Mammary epithelial cell (primary cell): ENCODE data around the gene MAPK8IP3.

Source experiments
- CTCF ChIP-seq, 2 donors: IDR thresholded peaks in 1 of 2; conservative IDR thresholded peaks in 1 of 2; 2 replicates each; pipeline ENCODE4 v1.5.1; 2011 to 2012; ENCODE audit warnings: inconsistent platforms in 2 of 2, low read length in 2 of 2, mild to moderate bottlenecking in 2 of 2, control low read depth in 1 of 2, low read depth in 1 of 2; ENCODE audit not compliant: insufficient read depth in 1 of 2; ENCODE audit errors: extremely low read depth in 1 of 2
- EZH2 ChIP-seq: IDR thresholded peaks from 2 replicates; pipeline ENCODE4 v1.6.1; 2012; ENCODE audit warnings: low read length, inconsistent platforms, borderline replicate concordance

- TF ChIP-seq EZH2 (no peak), CTCF (conservative IDR thresholded peaks at IDR 0.05 in 1 of 2, IDR thresholded peaks at IDR 0.05 in 1 of 2; ENCODE audit: extremely low read depth in 1 of 2, insufficient read depth in 1 of 2, low read depth in 1 of 2, low read length in 2 of 2) (no peak)
Measured at GRCh38 chr16:1724491-1724890, 18.5 kb downstream of the MAPK8IP3 start.
